Measurements from ENCODE around the gene GALNT1.

Gene GALNT1

GRCh38 chr18:35641916-35642315, 60.4 kb downstream of the GALNT1 start:
- Mint-ChIP-seq H3K4me1 (peaks cover 10% of the 10 kb centered on the region), H3K36me3 (peaks cover 22% of the 10 kb centered on the region), H3K4me3 (no peak overlapping the region), H3K27me3 (no peaks in the 10 kb centered on the region), H3K27ac (no peak overlapping the region), H3K9me3 (peaks cover 6% of the 10 kb centered on the region)
- no peak for DNase-seq (ENCODE audit: low spot score in 2 of 2)
- ATAC-seq (ENCODE audit: low read depth), result no peak

DNA sequence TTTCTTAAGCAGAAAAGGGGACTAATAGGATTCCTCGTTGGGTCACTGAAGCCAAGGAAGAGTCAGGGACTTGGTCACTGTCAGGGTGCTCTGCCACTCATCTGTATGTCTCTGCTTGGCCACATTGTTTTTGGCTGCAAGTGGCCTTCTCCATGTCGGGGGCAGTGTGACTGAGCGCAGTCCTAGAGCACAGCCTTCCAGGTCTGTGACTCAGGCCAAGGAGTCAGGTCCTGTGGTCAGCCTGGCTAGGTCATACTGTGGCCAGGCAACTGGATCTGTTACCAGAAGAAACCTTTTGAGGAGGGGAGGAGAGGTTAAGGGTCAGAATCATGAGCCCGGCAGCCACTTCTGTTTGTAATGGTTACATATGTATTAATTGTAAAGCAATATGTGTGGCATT, 61.3 kb downstream of the GALNT1 start:
- H3K4me1 Mint-ChIP-seq, result peaks cover 11% of the 10 kb centered on the region
- H3K27me3 Mint-ChIP-seq, result no peaks in the 10 kb centered on the region
- H3K36me3 Mint-ChIP-seq, result peaks cover 17% of the 10 kb centered on the region
- no peak overlapping the region for H3K27ac Mint-ChIP-seq
- H3K9me3 Mint-ChIP-seq, result peaks cover 7% of the 10 kb centered on the region
- ATAC-seq (ENCODE audit: low read depth) (no peak), DNase-seq (ENCODE audit: low spot score in 2 of 2) (no peak)
- no peak overlapping the region for H3K4me3 Mint-ChIP-seq

GRCh38 chr18:35646449-35646848, 64.9 kb downstream of the GALNT1 start:
- Mint-ChIP-seq H3K36me3 (peaks cover 13% of the 10 kb centered on the region), H3K4me3 (no peak overlapping the region), H3K9me3 (peaks cover 8% of the 10 kb centered on the region), H3K27ac (no peak overlapping the region), H3K27me3 (no peaks in the 10 kb centered on the region), H3K4me1 (peaks cover 5% of the 10 kb centered on the region)
- no peak for ATAC-seq (ENCODE audit: low read depth)
- no peak for DNase-seq (ENCODE audit: low spot score in 2 of 2)

GRCh38 chr18:35653392-35654135, 72.0 kb downstream of the GALNT1 start:
- Mint-ChIP-seq H3K27ac (no peak overlapping the region), H3K27me3 (no peaks in the 10 kb centered on the region), H3K36me3 (peaks cover 5% of the 10 kb centered on the region), H3K9me3 (peaks cover 3% of the 10 kb centered on the region), H3K4me1 (peaks cover 15% of the 10 kb centered on the region), H3K4me3 (no peak overlapping the region)
- no peak for DNase-seq (ENCODE audit: low spot score in 2 of 2)
- ATAC-seq (ENCODE audit: low read depth), result no peak

- ATAC-seq (ENCODE audit: low read depth) (no peak), DNase-seq (ENCODE audit: low spot score in 2 of 2) (no peak)
- peaks cover 4% of the 10 kb centered on the region for H3K36me3 Mint-ChIP-seq
- H3K4me3 Mint-ChIP-seq, result no peak overlapping the region
- H3K4me1 Mint-ChIP-seq, result peaks cover 13% of the 10 kb centered on the region
- no peak overlapping the region for H3K27ac Mint-ChIP-seq
- no peaks in the 10 kb centered on the region for H3K27me3 Mint-ChIP-seq
- H3K9me3 Mint-ChIP-seq, result no peaks in the 10 kb centered on the region
Measured at GRCh38 chr18:35658112-35658511, 76.6 kb downstream of the GALNT1 start.

GRCh38 chr18:35661483-35662146, 80.1 kb downstream of the GALNT1 start:
- no peak overlapping the region for H3K4me3 Mint-ChIP-seq
- no peaks in the 10 kb centered on the region for H3K27me3 Mint-ChIP-seq
- H3K4me1 Mint-ChIP-seq, result peaks cover 6% of the 10 kb centered on the region
- no peak for DNase-seq (ENCODE audit: low spot score in 2 of 2)
- H3K36me3 Mint-ChIP-seq, result peaks cover 25% of the 10 kb centered on the region
- ATAC-seq (ENCODE audit: low read depth), result no peak
- H3K9me3 Mint-ChIP-seq, result no peaks in the 10 kb centered on the region
- no peak overlapping the region for H3K27ac Mint-ChIP-seq

- no peak for DNase-seq (ENCODE audit: low spot score in 2 of 2)
- Mint-ChIP-seq H3K4me1 (peaks cover 6% of the 10 kb centered on the region), H3K27ac (peak overlapping the region; percentile 2), H3K36me3 (peaks cover 29% of the 10 kb centered on the region), H3K27me3 (no peaks in the 10 kb centered on the region), H3K9me3 (no peaks in the 10 kb centered on the region), H3K4me3 (no peak overlapping the region)
- peak; percentile 34 for ATAC-seq (ENCODE audit: low read depth)
Measured at GRCh38 chr18:35662293-35663062, 80.9 kb downstream of the GALNT1 start.

- H3K27me3 Mint-ChIP-seq, result no peaks in the 10 kb centered on the region
- H3K27ac Mint-ChIP-seq, result no peak overlapping the region
- H3K4me3 Mint-ChIP-seq, result no peak overlapping the region
- H3K4me1 Mint-ChIP-seq, result peaks cover 2% of the 10 kb centered on the region
- H3K36me3 Mint-ChIP-seq, result peaks cover 20% of the 10 kb centered on the region
- H3K9me3 Mint-ChIP-seq, result no peaks in the 10 kb centered on the region
- DNase-seq (ENCODE audit: low spot score in 2 of 2) (no peak), ATAC-seq (ENCODE audit: low read depth) (no peak)
Measured at GRCh38 chr18:35671966-35672603, 90.5 kb downstream of the GALNT1 start.

DNA sequence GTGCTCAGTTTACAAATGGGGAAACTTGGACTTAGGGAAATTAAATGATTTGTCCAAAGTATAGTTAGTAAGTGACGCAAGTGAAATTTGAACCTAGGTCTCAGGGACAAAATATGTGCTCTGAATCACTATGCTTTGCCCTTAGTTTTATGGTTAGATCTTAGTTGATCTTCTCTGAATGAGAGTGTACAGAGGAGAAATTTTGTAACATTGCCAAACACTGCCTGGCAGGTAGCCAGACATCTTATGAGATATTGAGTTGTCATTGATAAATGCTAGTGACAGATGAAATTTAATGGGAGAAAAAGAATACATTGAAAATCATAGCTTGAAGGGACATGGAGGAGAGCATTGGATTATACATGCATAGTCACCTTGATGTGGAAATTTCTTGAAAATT, 91.4 kb downstream of the GALNT1 start:
- Mint-ChIP-seq H3K27me3 (no peaks in the 10 kb centered on the region), H3K4me1 (peaks cover 2% of the 10 kb centered on the region), H3K27ac (no peak overlapping the region), H3K36me3 (peaks cover 14% of the 10 kb centered on the region), H3K4me3 (no peak overlapping the region), H3K9me3 (no peaks in the 10 kb centered on the region)
- DNase-seq (ENCODE audit: low spot score in 2 of 2) (no peak), ATAC-seq (ENCODE audit: low read depth) (no peak)

- H3K36me3 Mint-ChIP-seq, result peaks cover 17% of the 10 kb centered on the region
- ATAC-seq (ENCODE audit: low read depth) (no peak), DNase-seq (ENCODE audit: low spot score in 2 of 2) (no peak)
- peaks cover 2% of the 10 kb centered on the region for H3K4me1 Mint-ChIP-seq
- H3K9me3 Mint-ChIP-seq, result no peaks in the 10 kb centered on the region
- H3K4me3 Mint-ChIP-seq, result no peak overlapping the region
- H3K27me3 Mint-ChIP-seq, result no peaks in the 10 kb centered on the region
- no peak overlapping the region for H3K27ac Mint-ChIP-seq
Measured at GRCh38 chr18:35673682-35674081, 92.1 kb downstream of the GALNT1 start.

- Mint-ChIP-seq H3K27ac (no peak overlapping the region), H3K36me3 (peaks cover 32% of the 10 kb centered on the region), H3K4me1 (peaks cover 4% of the 10 kb centered on the region), H3K27me3 (no peaks in the 10 kb centered on the region), H3K9me3 (no peaks in the 10 kb centered on the region), H3K4me3 (no peak overlapping the region)
- ATAC-seq (ENCODE audit: low read depth), result no peak
- DNase-seq (ENCODE audit: low spot score in 2 of 2), result no peak
Measured at GRCh38 chr18:35680139-35680551, 98.6 kb downstream of the GALNT1 start.

DNA sequence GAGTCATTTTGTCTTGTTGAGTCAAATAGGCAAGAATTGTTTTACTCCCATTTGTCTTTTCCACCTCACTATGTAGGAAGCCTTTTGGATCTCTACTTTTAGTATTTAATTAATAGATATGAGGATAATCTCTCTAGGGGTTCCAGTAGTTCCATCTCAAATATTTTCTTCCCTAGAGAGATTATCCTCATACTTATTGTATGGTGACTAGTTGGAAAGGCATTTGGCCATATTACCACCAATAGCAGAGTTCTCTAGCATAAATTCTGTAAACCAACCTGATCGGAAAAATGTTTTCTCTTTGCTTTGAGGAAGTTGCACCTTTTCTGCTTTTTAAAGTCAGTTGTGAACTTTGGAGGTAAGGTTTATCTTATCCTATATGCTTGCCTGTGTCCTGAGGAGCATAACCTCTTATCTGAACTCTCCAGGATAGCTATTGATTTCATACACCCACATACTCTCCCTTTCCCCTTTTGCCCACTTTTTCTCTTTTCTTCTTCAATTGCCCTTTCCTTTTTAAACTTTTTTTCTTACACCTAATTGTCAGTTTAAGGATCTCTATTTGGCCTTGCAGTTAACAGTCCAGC, 100.8 kb downstream of the GALNT1 start:
- no peak overlapping the region for H3K4me3 Mint-ChIP-seq
- ATAC-seq (ENCODE audit: low read depth), result no peak
- no peak for DNase-seq (ENCODE audit: low spot score in 2 of 2)
- H3K4me1 Mint-ChIP-seq, result peaks cover 2% of the 10 kb centered on the region
- peaks cover 27% of the 10 kb centered on the region for H3K36me3 Mint-ChIP-seq
- H3K9me3 Mint-ChIP-seq, result no peaks in the 10 kb centered on the region
- H3K27ac Mint-ChIP-seq, result no peak overlapping the region
- no peaks in the 10 kb centered on the region for H3K27me3 Mint-ChIP-seq

DNA sequence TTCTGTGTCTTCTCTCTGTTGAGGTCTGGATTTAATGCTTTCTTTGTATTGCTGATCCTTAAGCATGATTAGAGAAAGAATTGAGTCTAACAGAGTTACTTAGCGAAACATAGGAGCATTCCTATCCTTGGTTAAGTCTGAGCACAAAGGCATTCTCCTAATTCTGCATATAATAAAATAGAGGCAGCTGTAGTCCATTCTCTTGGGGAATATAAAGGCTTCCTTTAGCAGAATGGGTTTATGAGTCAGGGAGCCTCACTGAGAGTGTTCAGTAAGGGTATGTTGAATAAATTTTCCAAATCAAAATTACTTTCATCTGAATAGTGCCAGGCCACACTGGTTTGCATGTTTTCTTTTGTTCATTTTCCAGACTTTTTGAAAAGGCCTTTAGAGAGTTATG, 101.5 kb downstream of the GALNT1 start:
- no peak for DNase-seq (ENCODE audit: low spot score in 2 of 2)

More for the DNA sequence above, 101.5 kb downstream of the GALNT1 start:
- H3K36me3 Mint-ChIP-seq, result peaks cover 29% of the 10 kb centered on the region
- no peaks in the 10 kb centered on the region for H3K27me3 Mint-ChIP-seq
- ATAC-seq (ENCODE audit: low read depth), result no peak
- no peak overlapping the region for H3K27ac Mint-ChIP-seq
- H3K4me1 Mint-ChIP-seq, result peaks cover 2% of the 10 kb centered on the region
- H3K9me3 Mint-ChIP-seq, result no peaks in the 10 kb centered on the region
- no peak overlapping the region for H3K4me3 Mint-ChIP-seq
